K562 (cell line): Measurements from ENCODE around the gene CAPN5. TPM values are rescaled to one million over a fixed set of nuclear protein-coding genes. Genes with fewer than 3 reads are reported as not detected.

Source experiments
- ATAC-seq: fragments of 200-7000 bp; cut with Tn5 transposase; 3 replicates; pipeline ENCODE4 v1.9.1; 2020; ENCODE audit warnings: moderate library complexity
- BruUV-seq: library from RNA; stranded (reverse); fragments of 400-500 nt; replicated peaks from 2 replicates; lab custom pipeline; 2021; lab: Mats Ljungman, UMichigan
- CTCF ChIA-PET: fragments of 300-600 bp; formaldehyde crosslinking; extraction: SDS; loops from one replicate; lab custom pipeline; 2021; ENCODE audit warnings: low intra/inter-chr PET ratio; lab: Yijun Ruan, JAX
- POLR2A ChIA-PET: fragments of 300-600, 350-650 bp; sonication (Branson Sonifier 250); formaldehyde crosslinking; extraction: SDS; loops from one replicate; lab custom pipeline; 2021; ENCODE audit warnings: antibody characterized with exemption, inconsistent platforms; lab: Yijun Ruan, JAX
- DNase-seq, 4 experiments: peaks; one replicate each; pipeline versions ENCODE4 v3.0.0 to v3.0.0-alpha.2; 2011 to 2018; ENCODE audit warnings: low spot score in 3 of 4, mixed read lengths in 3 of 4; ENCODE audit errors: extremely low read depth in 1 of 4
- FAIRE-seq: peaks from 2 replicates; lab custom pipeline; 2011; peaks lifted over from hg19 to GRCh38; lab: Jason Lieb, UNC
- H2AFZ ChIP-seq: 2 replicates; pipeline ENCODE4 v1.6.0; 2011; ENCODE audit warnings: low read depth, low read length, control low read depth, inconsistent platforms
- H3K27ac ChIP-seq: fragments of 200-600 bp; 3 replicates; pipeline ENCODE4 v1.8.0; 2011; ENCODE audit warnings: low read depth, mild to moderate bottlenecking, control low read depth, inconsistent platforms, low read length, moderate library complexity, mixed read lengths; ENCODE audit errors: extremely low read depth
- H3K27me3 ChIP-seq, 2 experiments: fragments of 300-600 bp in 1 of 2; 2 replicates in 1 of 2; 3 replicates in 1 of 2; pipeline versions ENCODE4 v1.6.0 to v1.8.0; 2011; ENCODE audit warnings: inconsistent platforms in 2 of 2, low read length in 2 of 2, mild to moderate bottlenecking in 1 of 2, mixed read lengths in 1 of 2, moderate library complexity in 1 of 2; ENCODE audit not compliant: control insufficient read depth in 2 of 2, insufficient read depth in 2 of 2
- H3K36me3 ChIP-seq: fragments of 300-600 bp; 3 replicates; pipeline ENCODE4 v1.8.0; 2011; ENCODE audit warnings: mild to moderate bottlenecking, low read length, inconsistent platforms; ENCODE audit not compliant: control insufficient read depth, insufficient read depth
- H3K4me1 ChIP-seq, 2 experiments: fragments of 200-600 bp in 1 of 2; replicated peaks in 1 of 2; 2 replicates in 1 of 2; 3 replicates in 1 of 2; pipeline versions ENCODE4 v1.5.1 to v1.8.0; 2011; ENCODE audit warnings: inconsistent platforms in 2 of 2, low read length in 2 of 2, mild to moderate bottlenecking in 1 of 2, mixed read lengths in 1 of 2, moderate library complexity in 1 of 2; ENCODE audit not compliant: control insufficient read depth in 2 of 2, insufficient read depth in 2 of 2
- H3K4me2 ChIP-seq: 2 replicates; pipeline ENCODE4 v1.6.1; 2011; ENCODE audit warnings: low read length, control low read depth, inconsistent platforms, mixed read lengths; ENCODE audit not compliant: insufficient read depth
- H3K4me3 ChIP-seq: fragments of 200-600 bp; sonication (generic), shearing (Covaris generic); 2 replicates; pipeline ENCODE4 v1.5.1; 2016; ENCODE audit warnings: control low read depth, inconsistent platforms
- H3K79me2 ChIP-seq: fragments of 200-600 bp; 3 replicates; pipeline ENCODE4 v1.8.0; 2011; ENCODE audit warnings: low read length, inconsistent platforms; ENCODE audit not compliant: control insufficient read depth, insufficient read depth
- H3K9ac ChIP-seq, 2 experiments: 2 replicates each; pipeline versions ENCODE4 v1.6.0 to v1.6.1; 2011; ENCODE audit warnings: low read depth in 2 of 2, low read length in 2 of 2, control low read depth in 1 of 2, inconsistent platforms in 1 of 2, mild to moderate bottlenecking in 1 of 2, mixed read lengths in 1 of 2; ENCODE audit not compliant: insufficient read depth in 1 of 2
- H3K9me1 ChIP-seq: one replicate; pipeline ENCODE4 v1.6.0; 2011; ENCODE audit warnings: inconsistent platforms, mild to moderate bottlenecking, low read length, moderate library complexity; ENCODE audit not compliant: control insufficient read depth, insufficient read depth
- H3K9me3 ChIP-seq: replicated peaks from 2 replicates; pipeline ENCODE4 v1.5.1; 2011; ENCODE audit warnings: low read depth, low read length, inconsistent platforms; ENCODE audit not compliant: control insufficient read depth, insufficient read depth
- H4K20me1 ChIP-seq: replicated peaks from 2 replicates; pipeline ENCODE4 v1.6.1; 2011; ENCODE audit warnings: low read length, inconsistent platforms, mixed read lengths; ENCODE audit not compliant: control insufficient read depth, insufficient read depth
- BRF1 ChIP-seq: IDR thresholded peaks from 3 replicates; pipeline ENCODE4 v1.6.1; 2011; ENCODE audit warnings: borderline replicate concordance, mild to moderate bottlenecking; ENCODE audit not compliant: insufficient read length; ENCODE audit errors: extremely low read depth
- HINFP ChIP-seq: fragments of 450-650 bp; conservative IDR thresholded peaks from 2 replicates; pipeline ENCODE4 v1.6.1; 2016; ENCODE audit warnings: missing genetic modification characterization, low read depth, mild to moderate bottlenecking, control low read depth, missing compliant biosample characterization
- NBN ChIP-seq: fragments of 450-650 bp; IDR thresholded peaks from 2 replicates; pipeline ENCODE4 v1.6.1; 2016; ENCODE audit warnings: low read depth, mild to moderate bottlenecking
- NR1H2 ChIP-seq: sonication (generic); formaldehyde crosslinking; IDR thresholded peaks from 2 replicates; pipeline ENCODE4 v1.4.0; 2020; ENCODE audit warnings: mild to moderate bottlenecking, missing genetic modification reagents
- ZBED1 ChIP-seq: IDR thresholded peaks from 2 replicates; pipeline ENCODE4 v1.6.1; 2014
- ZBTB43 ChIP-seq: sonication (generic); formaldehyde crosslinking; IDR thresholded peaks from 2 replicates; pipeline ENCODE4 v1.8.0; 2023; ENCODE audit warnings: mild to moderate bottlenecking, missing genetic modification reagents
- ZNF184 ChIP-seq: sonication (generic); formaldehyde crosslinking; IDR thresholded peaks from 2 replicates; pipeline ENCODE4 v1.5.0; 2020; ENCODE audit warnings: missing genetic modification reagents
- ZNF431 ChIP-seq: sonication (generic); formaldehyde crosslinking; IDR thresholded peaks from 2 replicates; pipeline ENCODE4 v1.8.0; 2022; ENCODE audit warnings: mild to moderate bottlenecking, missing genetic modification reagents
- ZNF780A ChIP-seq: fragments of 250-450 bp; sonication (Bioruptor Pico); IDR thresholded peaks from 2 replicates; pipeline ENCODE4 v1.5.0; 2021; ENCODE audit warnings: mild to moderate bottlenecking
- WGBS: fragments of 100-300 bp; shearing (Covaris generic); methylation state at CpG from one replicate; pipeline ENCODE4 v1.1.6; 2016; ENCODE audit warnings: low coverage, mixed read lengths; ENCODE audit not compliant: insufficient coverage; ENCODE audit errors: missing lambda C conversion rate; 5-methylcytosine and 5-hydroxymethylcytosine counted together
- in situ Hi-C: fragments of 300-500 bp; cut with MboI; formaldehyde crosslinking; loops from 4 replicates; pipeline ENCODE4 v1.15.0; 2018; ENCODE audit warnings: inconsistent platforms, mixed read lengths
- intact Hi-C: fragments of 100-400 bp; cut with micrococcal nuclease; formaldehyde crosslinking; loops from 2 replicates; pipeline ENCODE4 v1.14.2; 2022
- polyA plus RNA-seq, 8 experiments: library from polyadenylated mRNA; depleted of rRNA in 4 of 8; stranded (reverse) in 5 of 8; unstranded in 3 of 8; fragments of >200 nt; fragmentation: Nextera tagmentation in 2 of 8; fragmentation: Illumina TruSeq in 1 of 8; extraction: Ambion mirVana in 2 of 8; extraction: Trizol in 1 of 8; gene quantifications; 2 replicates each; pipeline versions ENCODE4 v1.2.1 to v1.2.3, GENCODE V29; 2011 to 2014; ENCODE audit warnings: inconsistent platforms in 1 of 8, missing spikeins in 1 of 8
- total RNA-seq, 7 experiments: library from RNA; depleted of rRNA in 6 of 7; stranded (reverse); fragments of >200 nt in 6 of 7; fragmentation: Illumina TruSeq in 2 of 7; extraction: Trizol in 2 of 7; gene quantifications; 2 replicates each; pipeline versions ENCODE4 v1.2.1 to v1.2.3, GENCODE V29; 2011 to 2021; ENCODE audit warnings: low replicate concordance in 1 of 7
- TF ChIP-seq, protein P1 (sequence below): sonication (generic); formaldehyde crosslinking; IDR thresholded peaks from 2 replicates; pipeline ENCODE4 v1.8.0; 2022; ENCODE audit warnings: missing genetic modification reagents, mild to moderate bottlenecking, borderline replicate concordance
- TF ChIP-seq, protein P2 (sequence below), 2 experiments: IDR thresholded peaks; 2 replicates each; pipeline ENCODE4 v1.6.1; 2012; ENCODE audit warnings: improper control_type of control experiment in 2 of 2, low read depth in 2 of 2, low read length in 2 of 2, borderline replicate concordance in 1 of 2

The CAPN5 gene
- total and polyA plus RNA-seq, 9 of the 15 experiments (the other 6 are each of a cell fraction or from before 2014, with no cell fraction given), result 0.04 to 0.44 (median 0.14) TPM; not detected in 2

DNA sequence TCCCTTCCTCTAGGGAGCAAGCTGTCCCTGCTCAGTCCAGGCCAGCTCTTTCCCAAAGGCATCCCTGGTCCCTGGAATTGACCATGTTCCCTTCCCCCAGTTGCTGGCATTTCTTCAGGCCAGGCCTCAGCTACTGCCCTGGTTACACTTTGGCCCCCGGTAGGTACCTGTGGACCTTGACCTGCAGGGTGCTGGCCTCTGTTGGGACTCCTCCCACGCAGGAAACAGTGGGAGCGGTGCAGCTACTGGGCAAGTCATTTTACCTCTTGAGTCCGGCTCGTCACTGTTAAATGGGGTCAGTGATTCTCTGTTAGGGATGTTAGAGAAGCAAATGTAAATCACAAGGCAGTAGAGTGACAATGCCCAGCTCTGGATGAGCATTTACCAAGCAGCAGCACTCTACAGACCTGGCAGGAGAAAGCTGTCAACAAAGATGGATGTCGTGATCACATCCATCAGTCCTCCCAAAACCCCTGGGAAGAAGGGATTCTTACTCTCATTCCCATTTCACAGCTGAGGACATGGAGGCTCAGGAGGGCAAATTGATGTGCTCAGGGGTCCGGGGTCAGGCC lies 78.2 kb downstream of the CAPN5 start:
- CTCF ChIA-PET, result no interaction called here
- intact Hi-C loops (no loop called here), in situ Hi-C loops (no loop called here)
- no peaks in the 10 kb centered on the region for H3K79me2 ChIP-seq
- no peak for DNase-seq
- no peak overlapping the region for H3K9ac ChIP-seq
- H4K20me1 ChIP-seq, result 0 out of 2 replicates have a peak, but pooled peaks cover 7% of the 10 kb centered on the region
- H3K36me3 ChIP-seq, result no peaks in the 10 kb centered on the region
- H3K27me3 ChIP-seq, result peaks cover 8 to 55% of the 10 kb centered on the region in 2 experiments
- no peak overlapping the region for H2AFZ ChIP-seq
- H3K27ac ChIP-seq, result no peak overlapping the region
- H3K9me1 ChIP-seq, result no peaks in the 10 kb centered on the region
- no TSS peak for BruUV-seq
- POLR2A ChIA-PET, result interaction anchor here (0.5 to 1.4 kb wide), 6 partner anchors 8 to 1763 kb away, joined by 3 to 4 read pairs (median 3); no protein-coding TSS in a partner anchor
- H3K4me2 ChIP-seq, result no peak overlapping the region
- FAIRE-seq, result no peak
- H3K4me1 ChIP-seq, result peaks cover 0 to 7% of the 10 kb centered on the region in 2 experiments; a peak in 4 of 5 replicates
- H3K9me3 ChIP-seq, result no peaks in the 10 kb centered on the region
- no peak overlapping the region for H3K4me3 ChIP-seq
- ATAC-seq, result no peak
- 0% methylated on average over 7 of the region's 7 CpGs for WGBS
- TF ChIP-seq NBN (no peak), ZBED1 (no peak), HINFP (tag) (no peak), NR1H2 (CRISPR knock-in tag) (no peak), ZNF184 (CRISPR knock-in tag) (no peak), ZNF780A (CRISPR knock-in tag) (no peak), ZNF431 (no peak), BRF1 (no peak), ZBTB43 (CRISPR knock-in tag) (no peak)
- TF ChIP-seq, protein P1, sequence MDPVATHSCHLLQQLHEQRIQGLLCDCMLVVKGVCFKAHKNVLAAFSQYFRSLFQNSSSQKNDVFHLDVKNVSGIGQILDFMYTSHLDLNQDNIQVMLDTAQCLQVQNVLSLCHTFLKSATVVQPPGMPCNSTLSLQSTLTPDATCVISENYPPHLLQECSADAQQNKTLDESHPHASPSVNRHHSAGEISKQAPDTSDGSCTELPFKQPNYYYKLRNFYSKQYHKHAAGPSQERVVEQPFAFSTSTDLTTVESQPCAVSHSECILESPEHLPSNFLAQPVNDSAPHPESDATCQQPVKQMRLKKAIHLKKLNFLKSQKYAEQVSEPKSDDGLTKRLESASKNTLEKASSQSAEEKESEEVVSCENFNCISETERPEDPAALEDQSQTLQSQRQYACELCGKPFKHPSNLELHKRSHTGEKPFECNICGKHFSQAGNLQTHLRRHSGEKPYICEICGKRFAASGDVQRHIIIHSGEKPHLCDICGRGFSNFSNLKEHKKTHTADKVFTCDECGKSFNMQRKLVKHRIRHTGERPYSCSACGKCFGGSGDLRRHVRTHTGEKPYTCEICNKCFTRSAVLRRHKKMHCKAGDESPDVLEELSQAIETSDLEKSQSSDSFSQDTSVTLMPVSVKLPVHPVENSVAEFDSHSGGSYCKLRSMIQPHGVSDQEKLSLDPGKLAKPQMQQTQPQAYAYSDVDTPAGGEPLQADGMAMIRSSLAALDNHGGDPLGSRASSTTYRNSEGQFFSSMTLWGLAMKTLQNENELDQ (CRISPR knock-in tag), result no peak
- TF ChIP-seq, protein P2, sequence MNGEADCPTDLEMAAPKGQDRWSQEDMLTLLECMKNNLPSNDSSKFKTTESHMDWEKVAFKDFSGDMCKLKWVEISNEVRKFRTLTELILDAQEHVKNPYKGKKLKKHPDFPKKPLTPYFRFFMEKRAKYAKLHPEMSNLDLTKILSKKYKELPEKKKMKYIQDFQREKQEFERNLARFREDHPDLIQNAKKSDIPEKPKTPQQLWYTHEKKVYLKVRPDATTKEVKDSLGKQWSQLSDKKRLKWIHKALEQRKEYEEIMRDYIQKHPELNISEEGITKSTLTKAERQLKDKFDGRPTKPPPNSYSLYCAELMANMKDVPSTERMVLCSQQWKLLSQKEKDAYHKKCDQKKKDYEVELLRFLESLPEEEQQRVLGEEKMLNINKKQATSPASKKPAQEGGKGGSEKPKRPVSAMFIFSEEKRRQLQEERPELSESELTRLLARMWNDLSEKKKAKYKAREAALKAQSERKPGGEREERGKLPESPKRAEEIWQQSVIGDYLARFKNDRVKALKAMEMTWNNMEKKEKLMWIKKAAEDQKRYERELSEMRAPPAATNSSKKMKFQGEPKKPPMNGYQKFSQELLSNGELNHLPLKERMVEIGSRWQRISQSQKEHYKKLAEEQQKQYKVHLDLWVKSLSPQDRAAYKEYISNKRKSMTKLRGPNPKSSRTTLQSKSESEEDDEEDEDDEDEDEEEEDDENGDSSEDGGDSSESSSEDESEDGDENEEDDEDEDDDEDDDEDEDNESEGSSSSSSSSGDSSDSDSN (IDR thresholded peaks at IDR 0.05; ENCODE audit: borderline replicate concordance in 1 of 2, low read depth in 2 of 2, low read length in 2 of 2), result no peak
